ENCODE data around the gene CTDSPL. TPM values are rescaled to one million over a fixed set of nuclear protein-coding genes. Genes with fewer than 3 reads are reported as not detected.

The CTDSPL gene
- total RNA-seq, 1 experiment from 2014 or later = 81.9 TPM

- Mint-ChIP-seq H3K4me1 (ENCODE audit: low read depth, unreplicated experiment) (peaks cover 64% of the 10 kb centered on the region), H3K9me3 (ENCODE audit: low read depth, unreplicated experiment) (no peaks in the 10 kb centered on the region), H3K4me3 (ENCODE audit: low read depth, unreplicated experiment) (no peak overlapping the region), H3K27ac (ENCODE audit: unreplicated experiment) (no peak overlapping the region), H3K27me3 (ENCODE audit: unreplicated experiment) (no peaks in the 10 kb centered on the region), H3K36me3 (ENCODE audit: insufficient read depth, unreplicated experiment) (peaks cover 8% of the 10 kb centered on the region)
- TF ChIP-seq CTCF (IDR thresholded peaks at IDR 0.05; ENCODE audit: unreplicated experiment) = no peak
- intact Hi-C loops (cut with micrococcal nuclease; ENCODE audit: unreplicated experiment) = no loop called here
- CTCF ChIA-PET = no interaction called here
- no peak for DNase-seq
- no TSS peak for BruUV-seq (replicated peaks)
These were observed 58.5 kb downstream of the CTDSPL start for GRCh38 chr3:37920156-37920699.

DNA sequence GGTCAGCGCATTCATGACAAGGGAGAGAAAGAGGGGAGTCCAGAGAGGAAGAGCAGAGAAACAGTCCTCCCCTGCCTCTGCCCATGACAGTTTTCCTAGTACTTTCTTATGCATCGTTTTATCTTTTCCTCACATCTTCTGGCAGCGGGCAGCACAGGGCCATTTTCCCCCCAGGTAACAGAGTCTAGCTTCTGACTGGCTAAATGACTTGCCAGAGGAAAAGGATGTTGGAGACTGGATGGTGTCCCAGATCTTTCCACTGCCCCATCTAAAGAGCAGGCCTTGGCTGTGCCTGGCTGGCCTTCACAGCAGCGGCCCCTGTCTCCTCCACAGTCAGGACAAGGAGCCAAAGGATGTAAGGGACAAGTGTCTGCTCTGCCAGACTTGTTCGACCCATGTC, 59.3 kb downstream of the CTDSPL start:
- CTCF ChIA-PET = no interaction called here
- no peak overlapping the region for H3K27ac Mint-ChIP-seq (ENCODE audit: unreplicated experiment)
- no peak for TF ChIP-seq CTCF (IDR thresholded peaks at IDR 0.05; ENCODE audit: unreplicated experiment)
- peaks cover 11% of the 10 kb centered on the region for H3K36me3 Mint-ChIP-seq (ENCODE audit: insufficient read depth, unreplicated experiment)
- BruUV-seq (replicated peaks) = no TSS peak
- intact Hi-C loops (cut with micrococcal nuclease; ENCODE audit: unreplicated experiment) = no loop called here
- no peaks in the 10 kb centered on the region for H3K27me3 Mint-ChIP-seq (ENCODE audit: unreplicated experiment)
- DNase-seq = no peak
- peaks cover 71% of the 10 kb centered on the region for H3K4me1 Mint-ChIP-seq (ENCODE audit: low read depth, unreplicated experiment)
- H3K4me3 Mint-ChIP-seq (ENCODE audit: low read depth, unreplicated experiment) = no peak overlapping the region
- no peaks in the 10 kb centered on the region for H3K9me3 Mint-ChIP-seq (ENCODE audit: low read depth, unreplicated experiment)

DNA sequence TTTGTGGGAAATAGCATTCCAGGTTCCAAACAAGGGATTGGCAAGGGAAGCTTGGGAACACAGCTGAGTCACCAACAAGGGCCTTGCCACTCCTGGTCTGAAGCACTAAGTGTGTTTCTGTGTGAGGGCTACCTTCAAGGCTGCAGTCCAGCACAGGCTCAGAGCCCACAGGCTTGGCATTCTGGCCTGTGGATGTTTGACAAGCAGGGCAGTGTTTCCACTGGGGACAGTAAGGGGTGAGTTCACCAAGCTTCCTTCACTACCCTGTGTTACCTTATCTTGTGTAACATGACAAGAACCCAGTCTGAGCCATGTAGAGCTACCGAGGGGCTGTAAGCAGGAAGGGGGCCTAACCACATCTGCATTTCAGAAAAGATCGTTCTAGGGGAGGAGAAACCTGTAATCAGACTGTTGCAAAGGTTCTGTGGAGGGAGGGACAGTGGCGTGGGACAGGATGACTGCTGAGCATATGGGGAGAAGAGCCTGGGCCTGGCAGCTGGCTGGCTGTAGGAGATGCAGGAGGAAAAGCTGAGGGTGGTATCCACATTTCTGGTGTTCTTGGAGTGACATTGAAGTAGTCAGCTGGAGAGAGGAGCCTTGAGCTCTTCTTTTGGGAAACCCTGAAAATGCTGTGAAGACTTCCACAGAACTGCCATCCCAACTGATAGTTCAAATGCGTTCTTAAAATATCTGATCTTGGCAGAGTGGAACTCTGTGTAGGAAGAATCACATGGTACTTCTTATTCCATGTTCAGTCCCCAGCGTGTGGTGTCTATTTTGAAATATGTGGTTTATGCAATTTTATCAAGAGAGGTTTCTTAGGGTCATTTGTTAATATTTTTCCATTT, 61.3 kb downstream of the CTDSPL start:
- H3K4me1 Mint-ChIP-seq (ENCODE audit: low read depth, unreplicated experiment) = peaks cover 66% of the 10 kb centered on the region
- CTCF ChIA-PET = no interaction called here
- peaks cover 13% of the 10 kb centered on the region for H3K36me3 Mint-ChIP-seq (ENCODE audit: insufficient read depth, unreplicated experiment)
- BruUV-seq (replicated peaks) = no TSS peak
- no peak for DNase-seq
- intact Hi-C loops (cut with micrococcal nuclease; ENCODE audit: unreplicated experiment) = no loop called here
- TF ChIP-seq CTCF (IDR thresholded peaks at IDR 0.05; ENCODE audit: unreplicated experiment) = no peak
- no peaks in the 10 kb centered on the region for H3K27me3 Mint-ChIP-seq (ENCODE audit: unreplicated experiment)
- H3K27ac Mint-ChIP-seq (ENCODE audit: unreplicated experiment) = no peak overlapping the region
- H3K9me3 Mint-ChIP-seq (ENCODE audit: low read depth, unreplicated experiment) = no peaks in the 10 kb centered on the region
- no peak overlapping the region for H3K4me3 Mint-ChIP-seq (ENCODE audit: low read depth, unreplicated experiment)

DNA sequence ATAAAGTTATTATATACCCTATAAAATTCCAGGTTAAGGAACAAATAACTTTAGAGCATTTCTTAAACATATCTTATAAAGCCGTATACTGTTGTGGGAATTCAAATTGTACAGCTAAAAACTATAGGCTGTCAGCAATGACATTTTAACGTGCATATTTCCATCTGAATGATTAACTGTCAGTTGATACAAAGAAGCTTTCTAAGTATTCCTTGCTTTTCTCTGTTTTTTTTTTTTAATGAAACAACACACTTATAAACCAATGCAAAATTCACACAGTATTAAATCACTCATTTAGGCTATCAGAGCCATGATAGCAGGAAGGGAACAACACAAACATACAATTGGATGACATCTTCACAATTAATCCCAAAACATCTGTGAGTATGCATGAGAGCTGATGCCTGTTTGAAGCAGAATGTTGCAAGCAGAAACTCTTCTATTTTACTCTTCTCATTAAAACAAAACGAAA, 61.9 kb downstream of the CTDSPL start:
- Mint-ChIP-seq H3K9me3 (ENCODE audit: low read depth, unreplicated experiment) (no peaks in the 10 kb centered on the region), H3K27me3 (ENCODE audit: unreplicated experiment) (no peaks in the 10 kb centered on the region), H3K27ac (ENCODE audit: unreplicated experiment) (no peak overlapping the region), H3K36me3 (ENCODE audit: insufficient read depth, unreplicated experiment) (peaks cover 13% of the 10 kb centered on the region), H3K4me3 (ENCODE audit: low read depth, unreplicated experiment) (no peak overlapping the region), H3K4me1 (ENCODE audit: low read depth, unreplicated experiment) (peaks cover 60% of the 10 kb centered on the region)
- intact Hi-C loops (cut with micrococcal nuclease; ENCODE audit: unreplicated experiment) = no loop called here
- BruUV-seq (replicated peaks) = no TSS peak
- DNase-seq = no peak
- TF ChIP-seq CTCF (IDR thresholded peaks at IDR 0.05; ENCODE audit: unreplicated experiment) = no peak
- CTCF ChIA-PET = no interaction called here
